GM18867 (cell line): ENCODE data around the gene ZBTB7C.

Experiments used
- ATAC-seq: cut with Tn5 transposase; IDR thresholded peaks from one replicate; pipeline ENCODE4 v1.9.1; 2021; ENCODE audit warnings: mild to moderate bottlenecking, moderate library complexity; ENCODE audit not compliant: unreplicated experiment

ZBTB7C gene

DNA sequence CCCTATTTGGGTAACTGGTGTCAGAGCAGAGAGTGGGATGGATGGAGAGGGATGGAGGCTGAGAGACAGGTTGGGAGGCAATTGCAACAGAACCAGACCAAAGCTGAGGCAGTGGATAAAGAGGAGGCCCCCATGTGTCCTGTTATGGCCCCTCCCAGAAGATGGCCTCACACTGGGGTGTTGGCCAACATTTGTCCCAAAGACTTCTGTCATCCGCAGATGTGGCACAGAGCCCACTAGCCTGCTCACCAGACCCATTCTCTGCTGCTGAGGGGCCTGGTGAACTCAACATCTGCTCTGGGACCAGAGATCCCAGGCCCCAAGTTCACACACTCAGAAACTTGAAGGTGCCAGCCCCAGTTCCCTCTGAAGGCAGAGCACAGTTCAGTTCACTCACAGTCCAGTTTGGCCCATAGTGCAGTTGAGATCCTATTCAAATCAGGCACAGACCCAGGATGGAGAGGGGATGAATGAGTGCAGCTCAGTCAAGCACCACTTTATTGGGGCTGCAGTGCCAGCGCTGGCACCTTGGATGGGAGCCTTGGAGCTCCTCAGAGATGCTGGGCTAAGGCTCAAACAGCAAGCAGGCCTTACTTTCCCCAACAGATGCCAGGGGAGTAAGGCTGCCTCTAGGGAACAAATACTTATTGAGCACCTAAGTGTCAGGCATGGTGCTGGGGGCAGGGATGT is 189.2 kb downstream of the ZBTB7C start:
- no peak for ATAC-seq

DNA sequence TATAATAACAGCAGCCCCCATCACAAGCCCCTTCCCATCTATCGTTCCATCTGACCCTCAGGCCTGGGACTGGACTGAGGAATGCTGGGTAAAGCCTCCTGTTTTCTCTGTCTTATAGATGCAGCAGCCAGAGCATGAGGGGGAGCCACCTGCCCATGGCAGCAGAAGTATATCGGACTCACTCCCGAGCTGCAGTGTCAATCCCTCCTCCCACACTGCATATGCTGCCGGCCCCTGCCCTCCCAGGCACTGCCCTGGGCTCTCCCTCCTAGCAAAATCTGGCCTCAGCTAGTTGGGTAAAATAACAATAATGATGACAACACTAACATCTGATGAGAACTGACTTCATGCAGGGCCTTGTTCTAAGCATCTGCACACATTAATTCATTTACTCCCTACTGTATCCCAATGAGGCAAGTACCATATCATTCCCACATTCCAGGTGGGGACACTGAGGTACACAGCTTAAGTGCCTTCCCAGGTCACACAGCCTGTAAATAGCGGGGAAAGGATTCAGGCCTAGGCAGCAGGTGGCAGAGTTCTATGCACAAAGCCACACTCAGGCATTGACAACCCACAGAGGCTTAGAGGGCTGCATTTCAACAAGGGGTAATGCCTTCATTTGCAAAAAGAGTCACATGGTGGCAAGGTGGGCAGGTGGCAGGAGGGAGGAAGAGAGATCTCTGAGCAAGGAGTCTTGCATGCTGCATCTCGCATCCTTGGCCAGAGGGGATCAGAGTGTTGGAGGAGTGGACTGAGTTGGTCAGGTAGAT is 190.0 kb downstream of the ZBTB7C start:
- no peak for ATAC-seq

DNA sequence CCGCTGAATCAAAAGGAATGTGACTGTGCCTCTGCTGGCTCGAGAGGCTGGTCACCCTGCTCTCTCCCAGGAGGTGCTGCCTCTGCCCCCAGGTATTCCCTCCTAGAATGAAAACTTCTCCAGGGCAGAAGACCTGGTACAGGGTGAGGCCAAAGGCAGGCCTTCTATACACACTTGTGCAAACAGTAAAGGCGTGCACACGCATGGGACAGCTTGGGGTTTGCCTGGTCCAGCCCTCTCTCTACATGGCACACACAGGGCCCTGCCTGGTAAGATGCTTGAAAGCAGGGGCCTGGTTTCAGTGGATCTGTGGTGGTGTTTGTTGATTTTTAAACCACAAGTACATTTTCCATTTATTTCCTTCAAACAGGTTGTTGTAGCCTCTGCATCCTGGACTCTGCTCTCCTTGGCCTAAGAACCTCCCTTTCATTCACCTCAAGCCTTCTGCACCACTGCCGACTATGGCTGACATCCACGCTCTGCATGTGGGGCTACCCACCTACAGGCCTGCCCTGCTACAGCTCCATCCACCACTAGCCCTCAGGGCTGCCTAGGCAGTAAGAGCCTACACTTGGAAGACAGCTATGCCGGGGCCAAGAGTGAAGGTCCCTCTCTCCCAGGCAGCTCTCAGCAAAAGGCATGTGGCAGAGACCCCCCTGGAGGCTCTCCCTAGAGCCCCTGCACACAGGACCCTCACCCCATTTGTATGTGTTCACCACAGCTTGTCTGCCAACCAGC is 190.7 kb downstream of the ZBTB7C start:
- ATAC-seq: no peak

DNA sequence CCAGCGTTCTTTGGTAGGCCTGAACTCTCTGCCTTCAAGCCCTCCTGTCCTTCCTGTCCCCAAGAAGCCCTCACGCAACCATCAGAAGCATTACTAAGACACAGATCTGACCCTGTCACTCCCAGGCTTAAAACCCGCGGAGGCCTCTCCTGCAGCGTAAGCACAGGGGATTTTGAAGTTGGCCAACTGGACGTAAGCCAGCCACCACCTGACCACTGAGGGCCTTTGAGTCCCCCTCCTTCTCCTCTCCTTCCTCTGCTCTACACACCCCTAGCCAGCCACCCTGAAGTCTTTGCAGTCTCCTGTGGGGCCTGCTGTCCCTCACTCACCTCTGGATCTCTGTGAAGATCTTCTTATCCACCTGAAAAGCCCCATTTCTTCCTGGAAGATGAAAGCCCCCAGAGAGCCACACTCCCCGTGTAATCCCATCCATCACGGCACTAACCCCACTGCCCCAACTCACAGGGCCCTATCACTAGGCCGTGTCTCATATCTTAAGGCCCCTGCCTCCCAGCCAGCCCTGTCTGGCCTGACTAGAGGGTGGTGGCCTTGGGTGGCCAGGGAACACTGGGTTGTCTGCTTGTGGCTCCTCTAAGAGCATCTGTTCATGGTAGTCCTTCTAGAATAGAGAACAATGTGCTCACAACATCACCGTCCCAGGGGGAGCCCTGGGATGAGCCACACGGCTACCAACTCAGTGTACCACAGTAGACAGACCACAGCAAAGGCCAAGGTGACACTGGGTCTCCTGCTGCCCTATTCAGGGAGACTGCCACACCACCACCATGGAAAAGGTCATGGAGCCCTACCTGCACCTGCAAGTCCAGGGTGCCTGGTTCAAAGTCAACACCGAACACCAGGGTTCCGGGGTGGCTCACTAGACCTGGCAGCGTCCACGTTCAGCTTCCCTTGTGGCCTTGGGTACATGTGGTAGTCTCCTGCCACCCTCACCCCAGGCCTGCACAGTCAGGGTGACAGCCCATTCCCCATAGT is 191.6 kb downstream of the ZBTB7C start:
- ATAC-seq: no peak

DNA sequence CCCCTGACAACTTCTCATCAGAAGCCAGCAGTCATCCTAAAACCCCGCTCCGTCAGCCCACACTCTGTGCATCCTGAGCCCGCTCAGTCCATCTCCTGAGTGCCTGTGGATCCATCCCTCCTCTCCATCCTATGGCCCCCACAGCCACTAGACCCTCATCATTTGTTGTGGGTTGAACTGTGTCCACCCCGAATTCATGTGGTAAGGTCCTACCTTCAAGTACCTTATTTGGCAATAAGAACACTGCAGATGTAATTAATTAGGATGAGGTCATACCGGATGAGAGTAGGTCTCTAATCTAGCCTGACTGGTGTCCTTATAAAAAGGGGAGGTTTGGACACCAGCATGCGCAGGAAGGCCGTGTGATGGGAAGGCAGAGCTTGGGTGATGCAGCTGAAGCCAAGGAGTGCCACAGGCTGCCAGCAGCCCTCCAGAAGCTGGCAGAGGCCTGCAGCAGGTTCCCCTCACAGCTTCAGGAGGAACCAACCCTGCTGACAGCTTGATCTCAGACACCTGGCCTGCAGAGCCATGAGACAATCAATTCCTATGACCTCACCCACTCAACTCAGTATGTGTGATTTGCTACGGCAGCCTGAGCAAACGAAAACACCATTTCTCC is 192.4 kb downstream of the ZBTB7C start:
- ATAC-seq: no peak

DNA sequence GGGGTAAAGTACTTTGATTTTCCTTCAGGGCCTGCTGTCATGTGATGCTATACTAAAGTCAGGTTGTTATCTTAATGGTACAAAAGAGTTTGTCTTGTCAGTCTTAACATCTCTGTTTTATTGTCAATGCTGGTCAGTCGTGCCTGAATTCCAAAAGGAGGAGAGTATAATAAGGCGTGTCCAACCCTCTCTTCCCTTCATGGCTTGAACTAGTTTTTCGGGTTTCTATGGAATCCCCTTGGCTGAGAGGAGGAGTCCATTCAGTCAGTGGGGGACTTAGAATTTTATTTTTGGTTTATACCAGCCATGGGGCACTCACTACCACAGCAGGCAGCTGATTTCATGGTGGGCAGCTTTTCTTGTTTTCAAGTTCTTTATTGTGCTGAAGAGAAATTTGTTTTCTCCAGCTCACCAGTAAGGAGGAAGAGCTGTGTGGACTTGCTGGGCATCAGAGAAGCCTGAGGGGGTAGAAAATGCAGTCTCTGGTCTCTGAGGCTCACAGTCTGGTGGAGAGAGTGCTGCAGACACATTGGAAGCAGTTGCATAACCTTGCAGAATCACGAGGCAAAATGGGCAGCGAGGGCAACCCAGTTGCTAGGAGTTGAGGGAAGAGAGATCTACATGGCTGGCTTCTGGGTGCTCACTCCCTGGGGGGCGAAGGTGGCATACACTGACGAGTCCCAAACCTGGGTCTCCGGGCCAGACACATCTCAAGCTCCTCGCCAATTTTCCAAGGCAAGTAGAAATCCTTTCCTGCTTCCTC is 193.1 kb downstream of the ZBTB7C start:
- no peak for ATAC-seq

DNA sequence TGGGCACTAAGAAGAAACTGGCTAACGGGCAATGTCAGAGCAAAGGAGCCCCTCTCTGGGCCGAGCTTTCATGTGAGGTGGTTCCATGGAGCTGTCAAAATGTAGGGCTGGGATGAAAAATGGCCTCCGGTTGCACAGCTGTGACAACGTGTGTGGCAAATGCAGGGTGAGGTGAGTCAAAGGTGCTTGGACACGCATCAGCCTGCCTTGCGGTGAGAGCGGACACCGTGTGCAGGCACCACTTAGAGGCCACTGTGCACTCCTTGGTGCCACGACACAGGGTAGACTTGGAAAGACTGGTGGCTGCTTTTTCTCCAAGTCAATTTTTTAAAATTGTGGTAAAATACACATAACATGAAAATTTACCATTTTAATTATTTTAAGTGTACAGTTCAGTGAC is 195.4 kb downstream of the ZBTB7C start:
- no peak for ATAC-seq

DNA sequence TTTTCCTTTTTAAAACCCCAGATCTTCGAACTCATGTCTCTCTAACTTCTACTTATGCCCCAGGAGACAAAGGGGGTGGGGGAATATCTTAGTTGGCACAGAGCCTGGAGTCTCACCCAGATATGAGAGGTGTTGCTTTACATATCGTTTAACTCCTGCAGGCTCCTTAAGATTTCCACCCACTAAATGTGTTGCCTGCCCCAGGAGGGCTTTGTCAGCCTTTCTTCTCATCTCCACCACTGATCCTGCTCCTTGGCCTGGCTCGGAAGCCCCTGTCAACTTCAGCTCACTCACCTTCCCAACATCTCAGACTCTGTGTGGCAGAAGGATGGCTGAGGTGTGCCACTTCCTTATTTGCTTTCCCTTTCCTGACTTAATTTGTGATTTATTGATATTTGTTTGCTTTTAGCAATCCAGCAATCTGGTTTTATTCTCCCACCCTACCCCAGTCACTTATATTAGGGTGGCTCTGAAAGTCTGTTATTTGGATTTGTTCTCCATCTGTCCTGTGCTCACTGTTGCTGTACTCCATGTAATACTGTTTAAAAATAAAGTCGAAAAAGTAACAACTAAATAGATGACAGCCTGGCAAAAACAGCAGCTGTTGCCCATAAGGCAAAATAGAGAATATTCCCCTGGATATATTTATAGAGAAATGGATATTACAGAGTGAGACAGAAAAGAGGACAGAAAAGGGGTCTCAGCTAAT is 200.6 kb downstream of the ZBTB7C start:
- ATAC-seq: no peak

DNA sequence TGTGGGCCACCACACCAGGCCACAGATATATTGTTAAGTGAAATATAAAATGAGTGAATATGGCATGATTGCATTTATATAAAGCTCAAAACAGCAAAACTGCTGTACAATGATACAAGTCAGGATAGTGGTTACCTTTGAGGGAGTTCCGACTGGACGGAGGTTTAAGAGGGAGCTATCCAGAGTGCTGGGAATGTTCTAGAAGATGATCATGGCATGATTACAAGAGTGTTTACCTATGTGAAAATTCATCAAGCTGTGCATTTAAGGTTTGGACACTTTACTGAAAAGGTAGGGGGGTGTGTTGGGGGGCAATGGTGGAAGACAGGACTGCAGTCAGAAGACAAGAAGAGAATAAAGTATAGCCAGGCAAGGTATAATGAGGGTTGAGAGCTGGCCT is 201.4 kb downstream of the ZBTB7C start:
- ATAC-seq: no peak

DNA sequence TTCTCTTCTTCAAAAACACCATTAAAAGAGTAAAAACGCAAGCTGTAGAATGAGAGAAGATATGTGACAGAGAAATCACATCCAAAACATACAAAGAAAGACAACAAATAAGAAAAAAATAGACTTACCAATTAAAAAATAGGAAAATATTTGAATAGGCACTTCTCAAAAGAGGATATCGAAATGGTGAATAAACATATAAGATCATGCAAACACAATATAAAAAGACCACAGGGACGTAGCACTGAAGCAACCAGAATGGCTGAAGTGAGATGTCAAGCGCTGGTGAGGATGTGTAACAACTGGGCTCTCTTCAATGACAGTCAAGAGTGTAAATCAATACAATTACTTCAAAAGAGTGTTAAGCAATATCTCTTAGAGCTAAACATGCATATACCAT is 202.3 kb downstream of the ZBTB7C start:
- ATAC-seq: no peak

DNA sequence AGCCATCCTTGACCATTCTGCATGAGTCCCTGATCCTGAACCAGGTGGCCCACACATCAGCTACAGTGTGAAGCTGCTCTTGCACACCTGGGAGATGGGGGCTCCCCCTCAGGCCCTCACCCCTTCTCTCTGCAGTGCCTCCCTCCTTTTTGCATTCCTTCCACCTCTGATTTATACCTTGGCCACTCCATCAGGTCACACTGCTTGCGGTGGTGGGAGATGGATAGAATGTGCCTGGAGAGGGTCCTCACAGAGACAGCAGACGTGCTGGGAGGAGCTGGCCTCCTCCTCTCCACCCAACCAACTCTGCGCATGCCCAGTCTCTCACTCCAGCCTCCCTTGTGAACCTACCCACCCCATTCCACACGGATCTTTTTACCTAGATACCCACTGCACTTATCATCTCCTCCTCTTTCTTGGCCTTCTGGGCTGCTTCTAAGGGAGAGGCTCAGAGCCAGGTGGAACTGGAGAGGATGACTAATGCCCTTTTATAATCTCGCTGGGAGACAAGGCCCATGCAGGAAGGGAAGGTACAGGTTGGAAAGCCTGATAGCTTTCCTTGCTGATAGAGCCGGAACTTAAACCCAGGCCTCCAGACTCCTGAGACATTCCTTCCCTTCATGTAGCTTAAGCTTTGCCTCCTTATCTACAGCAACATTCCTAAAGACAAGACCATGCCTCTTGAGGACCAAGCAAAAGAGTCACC is 205.1 kb downstream of the ZBTB7C start:
- no peak for ATAC-seq

DNA sequence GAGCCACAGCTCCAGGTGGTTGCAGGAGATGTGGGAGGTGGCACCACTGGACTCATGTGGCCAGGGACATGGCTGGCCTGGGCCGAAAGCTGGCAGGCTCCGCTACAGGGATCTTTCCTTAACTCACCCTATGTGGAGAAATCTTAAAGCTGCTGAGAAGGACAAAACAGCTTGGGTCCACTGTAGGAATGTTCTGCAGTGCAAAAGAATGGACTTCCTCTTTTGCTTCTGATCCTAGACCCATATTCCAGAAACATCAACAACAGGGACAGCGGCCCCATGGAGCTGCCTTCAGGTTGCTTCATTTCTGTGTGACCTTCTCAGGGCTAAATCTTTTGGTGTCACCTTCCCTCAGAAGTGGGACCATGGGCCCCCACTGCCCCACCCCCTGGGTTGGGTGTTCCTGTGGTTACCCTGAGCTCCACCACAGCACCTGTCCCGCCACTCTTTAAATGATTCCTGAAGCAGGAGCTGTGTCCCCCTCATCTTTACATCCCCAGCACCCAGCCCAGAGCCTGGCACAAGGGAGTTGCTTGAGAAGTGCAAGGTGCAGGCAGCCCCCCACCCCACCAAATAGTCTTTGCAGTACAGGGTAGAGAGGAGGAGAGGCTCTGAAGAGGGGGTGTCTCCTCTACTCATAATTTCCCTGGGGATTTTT is 205.8 kb downstream of the ZBTB7C start:
- ATAC-seq: no peak

DNA sequence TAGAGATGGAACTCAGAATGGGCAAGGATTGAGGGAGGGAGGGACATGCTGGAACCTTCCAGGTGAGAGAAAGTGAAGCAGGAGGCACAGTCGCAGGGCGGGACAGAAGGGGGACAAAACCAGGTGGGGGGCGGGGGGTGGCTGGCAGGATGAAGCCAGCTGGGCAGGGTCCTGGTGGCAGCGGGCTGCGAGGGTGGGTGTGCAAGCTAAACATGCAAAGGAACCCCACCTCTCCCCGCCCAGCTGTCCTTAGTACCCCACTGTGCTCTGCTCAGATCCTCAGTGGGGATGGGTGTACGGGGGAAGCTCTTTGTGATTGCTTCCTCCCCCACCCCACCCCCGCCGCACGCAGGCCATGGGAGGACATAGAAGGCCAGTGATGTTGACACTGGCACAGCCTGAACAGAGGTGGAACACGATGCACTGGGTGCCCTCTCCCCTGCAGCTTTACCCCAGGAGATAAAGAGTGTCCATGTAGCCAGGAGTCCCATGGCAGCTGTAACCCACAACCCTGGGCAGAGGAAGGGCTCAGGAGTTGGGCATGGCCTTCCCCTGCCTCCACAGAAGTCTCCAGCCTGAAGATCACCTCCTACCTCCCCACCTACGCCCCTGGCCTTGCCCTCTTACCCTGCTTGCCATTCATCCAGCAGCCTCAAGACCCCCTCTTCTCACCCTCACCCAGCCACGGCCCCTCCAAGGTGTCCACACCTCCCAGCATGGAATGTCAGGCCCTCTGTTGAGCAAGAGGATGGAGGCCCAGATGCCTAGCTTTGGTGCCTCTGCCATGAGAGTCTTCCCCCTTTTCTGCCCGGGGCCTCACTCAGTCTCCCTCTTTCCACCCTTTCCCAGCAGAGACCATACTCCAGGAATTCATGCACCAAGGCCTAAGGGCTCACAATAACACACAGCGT is 206.6 kb downstream of the ZBTB7C start:
- ATAC-seq: no peak

DNA sequence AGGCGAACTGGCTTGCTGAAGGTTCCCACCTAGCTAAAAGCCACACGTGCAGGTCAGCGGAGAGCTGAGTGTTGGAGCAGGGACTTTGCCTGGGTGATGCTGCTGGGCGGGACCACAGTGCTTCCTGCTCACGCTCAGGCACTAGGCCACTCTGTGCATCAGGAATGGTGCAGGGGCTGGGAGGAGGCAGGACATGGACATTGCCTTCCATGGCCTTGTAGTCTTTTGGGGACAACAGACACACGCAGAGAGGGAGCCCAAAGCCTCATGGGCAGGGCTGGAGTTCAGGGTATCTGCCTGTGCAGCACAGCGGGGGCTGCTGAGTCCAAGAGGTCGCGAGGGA is 207.2 kb downstream of the ZBTB7C start:
- no peak for ATAC-seq

DNA sequence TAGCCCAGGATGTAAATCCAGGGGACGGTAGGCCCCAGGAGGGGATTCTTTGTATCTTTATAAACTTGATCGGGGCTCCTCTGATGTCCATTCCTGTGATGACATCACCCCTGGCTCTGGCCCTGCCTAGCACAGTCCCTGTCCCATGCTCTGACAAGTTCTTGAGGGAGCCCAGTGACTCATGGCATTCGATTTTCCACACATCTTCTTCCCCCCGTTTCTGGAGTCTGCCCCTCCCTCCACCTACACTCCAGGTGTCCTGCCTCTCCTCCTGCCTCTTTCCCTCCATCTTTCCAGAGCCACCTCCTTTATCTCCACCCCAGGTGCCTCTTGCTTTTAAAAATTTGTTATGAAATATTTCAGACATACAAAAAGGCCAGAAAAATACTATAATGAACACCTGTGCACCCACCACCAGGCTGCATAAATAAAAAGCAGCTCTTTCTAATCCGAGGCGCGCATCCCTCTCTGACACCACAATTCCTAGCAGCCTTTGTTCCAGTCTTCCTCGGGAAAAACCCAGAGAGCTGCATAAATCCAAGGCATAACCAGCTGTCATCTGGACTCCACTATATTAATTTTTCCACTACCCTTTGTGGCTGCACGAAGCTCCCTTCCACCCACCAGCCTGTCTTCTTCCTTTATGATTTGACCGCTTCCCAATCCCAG is 207.7 kb downstream of the ZBTB7C start:
- no peak for ATAC-seq

DNA sequence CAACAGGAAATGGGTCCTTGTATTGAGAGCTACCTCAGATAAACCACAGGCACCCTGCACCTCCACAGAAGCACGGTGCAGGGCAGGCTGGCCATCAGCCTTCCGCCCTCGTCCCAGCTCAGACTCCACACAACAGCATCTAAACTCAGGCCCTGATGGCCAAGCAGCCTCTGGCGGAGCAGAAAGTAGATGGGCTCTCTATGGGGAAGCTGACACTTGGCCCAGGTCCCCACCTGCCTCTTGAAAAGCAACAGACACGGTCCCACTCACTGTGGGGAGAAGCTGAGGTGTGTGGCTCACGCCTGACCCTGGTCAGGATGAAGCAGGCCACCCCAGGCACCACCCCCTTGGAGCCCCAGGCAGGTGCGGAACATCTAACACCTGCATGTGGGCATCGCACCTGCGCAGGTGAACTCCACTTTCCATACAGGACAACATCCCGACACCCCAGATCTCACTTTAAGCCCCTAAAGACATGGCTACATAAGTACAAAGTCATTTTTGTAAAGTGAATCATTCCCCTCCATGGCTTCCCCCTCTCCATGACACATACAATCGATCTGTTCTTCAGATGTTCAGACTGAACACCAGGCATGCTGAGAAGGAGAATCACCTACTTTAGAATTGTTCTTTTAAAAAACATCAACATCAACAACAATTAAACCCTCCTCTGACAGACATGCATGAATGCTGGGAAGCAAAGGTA is 208.4 kb downstream of the ZBTB7C start:
- ATAC-seq: no peak
